Measurements from ENCODE around the gene IL27RA.
A peak's percentile ranks its signal among the peaks of the same experiment; 100 is the strongest.

Gene IL27RA

DNA sequence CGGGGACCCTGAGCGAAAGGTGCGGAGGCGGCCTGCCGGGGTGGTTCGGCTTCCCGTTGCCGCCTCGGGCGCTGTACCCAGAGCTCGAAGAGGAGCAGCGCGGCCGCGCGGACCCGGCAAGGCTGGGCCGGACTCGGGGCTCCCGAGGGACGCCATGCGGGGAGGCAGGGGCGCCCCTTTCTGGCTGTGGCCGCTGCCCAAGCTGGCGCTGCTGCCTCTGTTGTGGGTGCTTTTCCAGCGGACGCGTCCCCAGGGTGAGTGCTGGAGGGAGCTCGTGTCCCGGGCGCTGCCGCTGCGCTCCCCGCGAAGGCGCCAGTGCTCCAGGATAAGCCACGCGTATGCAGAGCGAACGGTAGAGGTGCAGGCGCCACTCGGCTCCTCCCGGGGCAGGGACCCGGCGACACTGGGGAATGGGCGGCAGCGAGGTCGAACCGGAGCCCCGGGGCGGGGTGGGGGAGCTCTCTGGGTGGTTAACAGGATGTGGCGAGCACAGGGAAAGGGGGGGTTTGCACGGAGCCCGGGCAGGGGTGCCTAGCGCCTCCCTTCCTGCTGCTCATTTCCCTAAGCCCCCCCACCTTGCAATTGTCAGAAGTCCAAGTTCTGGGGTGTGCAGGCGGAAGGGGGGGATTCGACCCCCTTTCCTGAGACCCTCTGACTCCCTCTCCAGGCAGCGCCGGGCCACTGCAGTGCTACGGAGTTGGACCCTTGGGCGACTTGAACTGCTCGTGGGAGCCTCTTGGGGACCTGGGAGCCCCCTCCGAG lies at the start of gene IL27RA:
Gene IL27RA, plus strand, starts transcription at position 44 of the 762 bp plus-strand sequence. Its CDS starts 111 bp downstream, at position 155.
- H3K4me3 ChIP-seq (ENCODE audit: low read depth, low read length) = peak within 1 kb of the TSS; percentile 93
- peak; percentile 68 for DNase-seq (ENCODE audit: low read depth)
- TF ChIP-seq, protein P1, sequence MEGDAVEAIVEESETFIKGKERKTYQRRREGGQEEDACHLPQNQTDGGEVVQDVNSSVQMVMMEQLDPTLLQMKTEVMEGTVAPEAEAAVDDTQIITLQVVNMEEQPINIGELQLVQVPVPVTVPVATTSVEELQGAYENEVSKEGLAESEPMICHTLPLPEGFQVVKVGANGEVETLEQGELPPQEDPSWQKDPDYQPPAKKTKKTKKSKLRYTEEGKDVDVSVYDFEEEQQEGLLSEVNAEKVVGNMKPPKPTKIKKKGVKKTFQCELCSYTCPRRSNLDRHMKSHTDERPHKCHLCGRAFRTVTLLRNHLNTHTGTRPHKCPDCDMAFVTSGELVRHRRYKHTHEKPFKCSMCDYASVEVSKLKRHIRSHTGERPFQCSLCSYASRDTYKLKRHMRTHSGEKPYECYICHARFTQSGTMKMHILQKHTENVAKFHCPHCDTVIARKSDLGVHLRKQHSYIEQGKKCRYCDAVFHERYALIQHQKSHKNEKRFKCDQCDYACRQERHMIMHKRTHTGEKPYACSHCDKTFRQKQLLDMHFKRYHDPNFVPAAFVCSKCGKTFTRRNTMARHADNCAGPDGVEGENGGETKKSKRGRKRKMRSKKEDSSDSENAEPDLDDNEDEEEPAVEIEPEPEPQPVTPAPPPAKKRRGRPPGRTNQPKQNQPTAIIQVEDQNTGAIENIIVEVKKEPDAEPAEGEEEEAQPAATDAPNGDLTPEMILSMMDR (IDR thresholded peaks at IDR 0.05; ENCODE audit: low read depth, low read length, missing control alignments) = peak; percentile 84

DNA sequence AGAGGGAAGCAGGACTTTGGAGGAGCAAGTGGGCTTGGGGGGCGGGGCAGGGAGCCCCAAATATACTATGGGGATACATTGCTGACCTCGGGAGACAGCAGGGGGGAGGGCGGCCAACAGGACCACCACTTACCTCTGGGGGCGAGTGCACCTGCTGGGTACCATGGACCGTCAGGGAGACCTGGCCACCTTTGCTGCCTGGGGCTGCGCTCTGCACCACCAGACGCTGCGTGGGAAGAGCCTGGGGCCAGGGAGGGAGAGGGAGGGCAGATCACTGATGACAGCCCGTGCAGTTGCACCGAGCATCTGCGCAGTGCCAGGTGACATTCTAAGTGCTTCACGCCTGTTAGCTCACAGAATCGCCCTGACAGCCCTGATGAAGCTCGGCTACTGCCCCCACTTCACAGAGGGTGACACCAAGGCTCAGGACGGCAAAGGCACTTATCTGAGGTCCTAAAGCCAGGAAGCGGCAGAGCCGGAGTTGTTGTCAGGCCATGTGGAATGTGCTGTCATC lies 49.5 kb upstream of the IL27RA start:
- DNase-seq (ENCODE audit: low read depth) = no peak
- no peak overlapping the region for H3K4me3 ChIP-seq (ENCODE audit: low read depth, low read length)
- TF ChIP-seq, protein P1 (IDR thresholded peaks at IDR 0.05; ENCODE audit: low read depth, low read length, missing control alignments) = no peak

DNA sequence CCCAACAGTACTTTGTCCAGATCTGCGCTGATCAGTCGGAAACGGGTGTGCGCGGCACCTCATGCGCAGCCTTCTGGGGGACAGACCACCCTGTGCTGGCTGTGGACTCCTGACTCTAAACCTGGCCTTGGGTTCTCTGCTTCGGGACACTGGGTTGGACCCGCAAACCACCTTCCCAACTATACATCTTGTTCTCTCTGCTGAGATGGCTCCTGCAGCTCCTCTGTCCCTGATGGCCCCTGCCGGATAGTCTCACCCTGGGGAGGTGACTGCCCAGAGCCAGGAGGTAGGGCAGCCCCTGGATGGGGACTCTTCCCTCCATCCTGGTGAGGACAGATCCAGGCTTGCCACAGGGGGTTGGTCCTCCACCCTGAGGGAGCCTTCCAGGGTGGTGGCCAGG lies 48.8 kb upstream of the IL27RA start:
- TF ChIP-seq, protein P1 (IDR thresholded peaks at IDR 0.05; ENCODE audit: low read depth, low read length, missing control alignments) = no peak
- DNase-seq (ENCODE audit: low read depth) = no peak
- no peak overlapping the region for H3K4me3 ChIP-seq (ENCODE audit: low read depth, low read length)

DNA sequence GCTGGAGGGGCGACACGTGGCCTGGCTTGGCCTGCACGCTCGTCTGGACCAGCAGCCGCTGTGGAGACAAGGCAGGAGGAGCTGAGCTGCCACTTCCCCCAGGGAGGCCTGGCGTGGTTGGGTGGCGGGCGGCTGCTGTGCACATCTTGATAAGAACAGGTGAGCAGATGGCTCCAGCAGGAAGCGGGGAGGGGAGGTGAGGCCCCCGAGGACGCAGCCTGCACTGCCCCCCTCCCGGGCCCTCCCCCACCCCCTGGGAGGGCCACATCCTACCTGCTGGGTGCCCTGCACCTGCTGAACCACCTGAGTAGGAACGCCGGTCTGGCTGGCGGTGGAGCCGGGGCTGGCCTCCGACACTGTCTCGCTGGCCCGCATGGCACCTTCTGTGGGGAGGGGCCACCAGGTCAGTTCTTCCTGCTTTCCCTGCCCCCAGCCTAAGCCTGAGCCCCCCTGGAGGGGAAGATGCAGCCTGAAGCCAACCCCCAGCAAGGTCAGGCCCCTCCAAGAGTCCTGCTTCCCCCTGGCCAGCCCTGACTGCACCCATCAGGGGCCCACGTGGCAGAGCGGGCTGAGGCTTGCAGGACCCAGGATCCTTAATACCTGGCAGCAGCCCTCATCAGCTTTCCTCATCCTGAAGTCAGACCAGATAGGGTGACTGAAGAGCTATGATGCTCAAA lies 48.2 kb upstream of the IL27RA start:
- no peak for DNase-seq (ENCODE audit: low read depth)
- TF ChIP-seq, protein P1 (IDR thresholded peaks at IDR 0.05; ENCODE audit: low read depth, low read length, missing control alignments) = no peak
- no peak overlapping the region for H3K4me3 ChIP-seq (ENCODE audit: low read depth, low read length)

DNA sequence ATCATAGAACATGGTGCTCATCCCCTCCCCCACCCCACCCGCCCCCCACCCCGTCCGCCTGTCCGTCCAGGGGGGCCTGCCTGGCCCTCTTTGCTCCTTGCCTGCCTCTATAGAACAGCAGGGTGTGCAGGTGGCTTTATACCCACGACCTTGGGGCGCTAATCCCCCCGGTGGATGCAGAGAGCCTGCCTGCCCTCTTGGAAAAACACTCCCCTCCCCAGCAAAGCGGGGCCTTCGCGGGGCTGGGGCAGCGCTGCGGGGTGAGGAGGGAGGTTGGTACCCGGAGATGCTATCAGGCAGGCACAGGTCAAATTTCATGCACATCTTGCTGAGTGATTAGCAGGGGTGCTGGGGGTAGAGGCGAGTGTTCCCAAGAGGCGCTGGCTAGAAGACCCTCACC lies 47.4 kb upstream of the IL27RA start:
- TF ChIP-seq, protein P1 (IDR thresholded peaks at IDR 0.05; ENCODE audit: low read depth, low read length, missing control alignments) = no peak
- H3K4me3 ChIP-seq (ENCODE audit: low read depth, low read length) = no peak overlapping the region
- DNase-seq (ENCODE audit: low read depth) = no peak

DNA sequence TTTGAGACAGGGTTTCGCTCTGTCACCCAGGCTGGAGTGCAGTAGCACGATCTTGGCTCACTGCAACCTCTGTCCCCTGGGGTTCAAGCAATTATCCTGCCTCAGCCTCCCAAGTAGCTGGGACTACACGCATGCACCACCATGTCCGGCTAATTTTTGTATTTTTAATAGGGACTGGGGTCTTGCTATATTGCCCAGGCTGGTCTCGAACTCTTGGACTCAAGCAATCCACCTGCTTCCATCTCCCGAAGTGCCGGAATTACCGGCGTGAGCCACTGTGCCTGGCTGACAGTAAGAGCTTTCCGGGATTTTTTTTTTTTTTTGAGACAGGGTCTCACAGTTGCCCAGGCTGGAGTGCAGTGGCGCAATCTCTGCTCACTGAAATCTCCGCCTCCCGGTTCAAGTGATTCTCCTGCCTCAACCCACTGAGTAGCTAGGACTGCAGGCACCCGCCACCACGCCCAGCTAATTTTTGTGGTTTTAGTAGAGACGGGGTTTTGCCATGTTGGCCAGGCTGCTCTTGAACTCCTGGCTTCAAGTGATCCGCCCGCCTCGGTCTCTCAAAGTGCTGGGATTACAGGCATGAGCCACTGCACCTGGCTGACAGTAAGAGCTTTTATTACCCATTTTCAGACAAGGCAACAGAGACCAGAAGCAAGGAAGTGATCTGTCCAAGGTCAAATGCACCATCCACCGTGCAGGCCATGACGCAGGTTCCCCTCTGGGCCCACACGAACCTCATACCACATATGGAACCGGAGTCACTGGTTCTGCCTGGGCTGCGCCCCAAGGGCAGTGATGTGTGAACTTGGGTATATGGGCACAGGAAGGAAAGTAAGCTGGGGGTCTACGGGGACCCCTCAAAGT lies 46.5 kb upstream of the IL27RA start:
- no peak for DNase-seq (ENCODE audit: low read depth)
- TF ChIP-seq, protein P1 (IDR thresholded peaks at IDR 0.05; ENCODE audit: low read depth, low read length, missing control alignments) = no peak
- H3K4me3 ChIP-seq (ENCODE audit: low read depth, low read length) = no peak overlapping the region
